K562 (cell line): Measurements from ENCODE around the gene RDH16. TPM values are rescaled to one million over a fixed set of nuclear protein-coding genes. Genes with fewer than 3 reads are reported as not detected.

Source experiments
- ARID2 ChIP-seq: fragments of 450-650 bp; IDR thresholded peaks from 2 replicates; pipeline ENCODE4 v1.6.1; 2017; ENCODE audit warnings: antibody characterized with exemption, mild to moderate bottlenecking
- CC2D1A ChIP-seq: fragments of 450-650 bp; IDR thresholded peaks from 2 replicates; pipeline ENCODE4 v1.6.1; 2017; ENCODE audit warnings: mild to moderate bottlenecking
- CSDE1 ChIP-seq, 2 experiments: fragments of 450-650 bp; IDR thresholded peaks; 2 replicates each; pipeline ENCODE4 v1.6.1; 2016; ENCODE audit warnings: mild to moderate bottlenecking in 1 of 2
- ELF4 ChIP-seq: fragments of 450-650 bp; formaldehyde crosslinking; IDR thresholded peaks from 2 replicates; pipeline ENCODE4 v1.4.0; 2022; ENCODE audit warnings: missing genetic modification characterization
- FOSL1 ChIP-seq: fragments of 200-800 bp; sonication (Bioruptor generic); conservative IDR thresholded peaks from 2 replicates; pipeline ENCODE4 v1.6.1; 2016; ENCODE audit warnings: missing genetic modification characterization, missing compliant biosample characterization
- HDAC2 ChIP-seq: fragments of 450-650 bp; IDR thresholded peaks from 2 replicates; pipeline ENCODE4 v1.6.1; 2016; ENCODE audit warnings: mild to moderate bottlenecking
- HEY1 ChIP-seq: fragments of 250-450 bp; sonication (Bioruptor Pico); IDR thresholded peaks from 2 replicates; pipeline ENCODE4 v1.5.0; 2020; ENCODE audit warnings: mild to moderate bottlenecking, moderate library complexity, borderline replicate concordance
- KLF6 ChIP-seq: fragments of 250-450 bp; sonication (Bioruptor Pico); IDR thresholded peaks from 2 replicates; pipeline ENCODE4 v1.4.0; 2020; ENCODE audit warnings: mild to moderate bottlenecking, moderate library complexity, borderline replicate concordance
- LCOR ChIP-seq: sonication (generic); formaldehyde crosslinking; IDR thresholded peaks from 2 replicates; pipeline ENCODE4 v1.8.0; 2022; ENCODE audit warnings: mild to moderate bottlenecking, missing genetic modification reagents
- NONO ChIP-seq, 2 experiments: fragments of 200-400 bp in 1 of 2; fragments of 450-650 bp in 1 of 2; formaldehyde crosslinking in 1 of 2; IDR thresholded peaks; 2 replicates each; pipeline ENCODE4 v1.6.1; 2017; ENCODE audit warnings: low read depth in 2 of 2, mild to moderate bottlenecking in 2 of 2, moderate library complexity in 2 of 2, low read length in 1 of 2
- PPARD ChIP-seq: fragments of 250-450 bp; sonication (Bioruptor Pico); IDR thresholded peaks from 2 replicates; pipeline ENCODE4 v1.8.0; 2022; ENCODE audit warnings: inconsistent platforms, mild to moderate bottlenecking, moderate library complexity
- RBM34 ChIP-seq: fragments of 200-400 bp; formaldehyde crosslinking; IDR thresholded peaks from 2 replicates; pipeline ENCODE4 v1.6.1; 2018; ENCODE audit warnings: low read length, borderline replicate concordance; ENCODE audit not compliant: insufficient read depth
- SAFB2 ChIP-seq: fragments of 200-400 bp; formaldehyde crosslinking; IDR thresholded peaks from 2 replicates; pipeline ENCODE4 v1.6.1; 2018; ENCODE audit warnings: borderline replicate concordance, low read length, low read depth, moderate library complexity; ENCODE audit not compliant: severe bottlenecking
- SMARCE1 ChIP-seq: fragments of 450-650 bp; IDR thresholded peaks from 2 replicates; pipeline ENCODE4 v1.7.1; 2016; ENCODE audit warnings: mild to moderate bottlenecking
- THRAP3 ChIP-seq: fragments of 450-650 bp; IDR thresholded peaks from 2 replicates; pipeline ENCODE4 v1.6.1; 2016; ENCODE audit warnings: mild to moderate bottlenecking, inconsistent platforms, borderline replicate concordance
- U2AF1 ChIP-seq: fragments of 200-400 bp; formaldehyde crosslinking; optimal IDR thresholded peaks from 2 replicates; pipeline ENCODE3; 2017; ENCODE audit warnings: mild to moderate bottlenecking, low read depth, low read length, moderate library complexity
- ZNF121 ChIP-seq: sonication (generic); formaldehyde crosslinking; conservative IDR thresholded peaks from 2 replicates; pipeline ENCODE4 v1.8.0; 2022; ENCODE audit warnings: missing genetic modification reagents
- ZNF311 ChIP-seq: fragments of 250-450 bp; sonication (Bioruptor Pico); IDR thresholded peaks from 2 replicates; pipeline ENCODE4 v1.4.0; 2020; ENCODE audit warnings: mild to moderate bottlenecking, moderate library complexity
- ZNF324 ChIP-seq: fragments of 250-450 bp; sonication (Bioruptor Pico); IDR thresholded peaks from 2 replicates; pipeline ENCODE4 v1.4.0; 2020; ENCODE audit warnings: mild to moderate bottlenecking
- ZNF696 ChIP-seq: fragments of 250-450 bp; sonication (Bioruptor Pico); conservative IDR thresholded peaks from 2 replicates; pipeline ENCODE4 v1.4.0; 2020; ENCODE audit warnings: mild to moderate bottlenecking, moderate library complexity
- ZNF740 ChIP-seq, 3 experiments: fragments of 200-800 bp in 1 of 3; sonication (Bioruptor generic) in 1 of 3; sonication (generic) in 1 of 3; formaldehyde crosslinking in 1 of 3; IDR thresholded peaks; 2 replicates each; pipeline versions ENCODE4 v1.6.1 to v1.8.0; 2016 to 2022; ENCODE audit warnings: mild to moderate bottlenecking in 2 of 3, missing compliant biosample characterization in 2 of 3, missing genetic modification characterization in 2 of 3, missing genetic modification reagents in 1 of 3
- polyA plus RNA-seq, 8 experiments: library from polyadenylated mRNA; depleted of rRNA in 4 of 8; stranded (reverse) in 5 of 8; unstranded in 3 of 8; fragments of >200 nt; fragmentation: Nextera tagmentation in 2 of 8; fragmentation: Illumina TruSeq in 1 of 8; extraction: Ambion mirVana in 2 of 8; extraction: Trizol in 1 of 8; gene quantifications; 2 replicates each; pipeline versions ENCODE4 v1.2.1 to v1.2.3, GENCODE V29; 2011 to 2014; ENCODE audit warnings: inconsistent platforms in 1 of 8, missing spikeins in 1 of 8
- total RNA-seq, 7 experiments: library from RNA; depleted of rRNA in 6 of 7; stranded (reverse); fragments of >200 nt in 6 of 7; fragmentation: Illumina TruSeq in 2 of 7; extraction: Trizol in 2 of 7; gene quantifications; 2 replicates each; pipeline versions ENCODE4 v1.2.1 to v1.2.3, GENCODE V29; 2011 to 2021; ENCODE audit warnings: low replicate concordance in 1 of 7
- TF ChIP-seq, protein P1 (sequence below): fragments of 450-650 bp; IDR thresholded peaks from 2 replicates; pipeline ENCODE4 v1.6.1; 2016; ENCODE audit warnings: antibody characterized with exemption
- TF ChIP-seq, protein P2 (sequence below): sonication (generic); formaldehyde crosslinking; IDR thresholded peaks from 2 replicates; pipeline ENCODE4 v1.8.0; 2023; ENCODE audit warnings: missing genetic modification reagents, mild to moderate bottlenecking, borderline replicate concordance

Gene RDH16
- total and polyA plus RNA-seq, 9 of the 15 experiments (the other 6 are each of a cell fraction or from before 2014, with no cell fraction given), result 0.11 to 0.52 (median 0.22) TPM; not detected in 1

- TF ChIP-seq, protein P1, sequence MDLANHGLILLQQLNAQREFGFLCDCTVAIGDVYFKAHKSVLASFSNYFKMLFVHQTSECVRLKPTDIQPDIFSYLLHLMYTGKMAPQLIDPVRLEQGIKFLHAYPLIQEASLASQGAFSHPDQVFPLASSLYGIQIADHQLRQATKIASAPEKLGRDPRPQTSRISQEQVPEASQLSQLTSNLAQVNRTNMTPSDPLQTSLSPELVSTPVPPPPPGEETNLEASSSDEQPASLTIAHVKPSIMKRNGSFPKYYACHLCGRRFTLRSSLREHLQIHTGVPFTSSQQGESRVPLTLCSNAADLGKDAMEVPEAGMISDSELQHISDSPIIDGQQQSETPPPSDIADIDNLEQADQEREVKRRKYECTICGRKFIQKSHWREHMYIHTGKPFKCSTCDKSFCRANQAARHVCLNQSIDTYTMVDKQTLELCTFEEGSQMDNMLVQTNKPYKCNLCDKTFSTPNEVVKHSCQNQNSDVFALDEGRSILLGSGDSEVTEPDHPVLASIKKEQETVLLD, result no peak
- no peak for TF ChIP-seq U2AF1
- TF ChIP-seq, protein P2, sequence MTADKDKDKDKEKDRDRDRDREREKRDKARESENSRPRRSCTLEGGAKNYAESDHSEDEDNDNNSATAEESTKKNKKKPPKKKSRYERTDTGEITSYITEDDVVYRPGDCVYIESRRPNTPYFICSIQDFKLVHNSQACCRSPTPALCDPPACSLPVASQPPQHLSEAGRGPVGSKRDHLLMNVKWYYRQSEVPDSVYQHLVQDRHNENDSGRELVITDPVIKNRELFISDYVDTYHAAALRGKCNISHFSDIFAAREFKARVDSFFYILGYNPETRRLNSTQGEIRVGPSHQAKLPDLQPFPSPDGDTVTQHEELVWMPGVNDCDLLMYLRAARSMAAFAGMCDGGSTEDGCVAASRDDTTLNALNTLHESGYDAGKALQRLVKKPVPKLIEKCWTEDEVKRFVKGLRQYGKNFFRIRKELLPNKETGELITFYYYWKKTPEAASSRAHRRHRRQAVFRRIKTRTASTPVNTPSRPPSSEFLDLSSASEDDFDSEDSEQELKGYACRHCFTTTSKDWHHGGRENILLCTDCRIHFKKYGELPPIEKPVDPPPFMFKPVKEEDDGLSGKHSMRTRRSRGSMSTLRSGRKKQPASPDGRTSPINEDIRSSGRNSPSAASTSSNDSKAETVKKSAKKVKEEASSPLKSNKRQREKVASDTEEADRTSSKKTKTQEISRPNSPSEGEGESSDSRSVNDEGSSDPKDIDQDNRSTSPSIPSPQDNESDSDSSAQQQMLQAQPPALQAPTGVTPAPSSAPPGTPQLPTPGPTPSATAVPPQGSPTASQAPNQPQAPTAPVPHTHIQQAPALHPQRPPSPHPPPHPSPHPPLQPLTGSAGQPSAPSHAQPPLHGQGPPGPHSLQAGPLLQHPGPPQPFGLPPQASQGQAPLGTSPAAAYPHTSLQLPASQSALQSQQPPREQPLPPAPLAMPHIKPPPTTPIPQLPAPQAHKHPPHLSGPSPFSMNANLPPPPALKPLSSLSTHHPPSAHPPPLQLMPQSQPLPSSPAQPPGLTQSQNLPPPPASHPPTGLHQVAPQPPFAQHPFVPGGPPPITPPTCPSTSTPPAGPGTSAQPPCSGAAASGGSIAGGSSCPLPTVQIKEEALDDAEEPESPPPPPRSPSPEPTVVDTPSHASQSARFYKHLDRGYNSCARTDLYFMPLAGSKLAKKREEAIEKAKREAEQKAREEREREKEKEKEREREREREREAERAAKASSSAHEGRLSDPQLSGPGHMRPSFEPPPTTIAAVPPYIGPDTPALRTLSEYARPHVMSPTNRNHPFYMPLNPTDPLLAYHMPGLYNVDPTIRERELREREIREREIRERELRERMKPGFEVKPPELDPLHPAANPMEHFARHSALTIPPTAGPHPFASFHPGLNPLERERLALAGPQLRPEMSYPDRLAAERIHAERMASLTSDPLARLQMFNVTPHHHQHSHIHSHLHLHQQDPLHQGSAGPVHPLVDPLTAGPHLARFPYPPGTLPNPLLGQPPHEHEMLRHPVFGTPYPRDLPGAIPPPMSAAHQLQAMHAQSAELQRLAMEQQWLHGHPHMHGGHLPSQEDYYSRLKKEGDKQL (CRISPR knock-in tag), result no peak
- no peak for TF ChIP-seq ELF4 (CRISPR knock-in tag)
- no peak for TF ChIP-seq KLF6 (CRISPR knock-in tag)
- no peak for TF ChIP-seq CSDE1 (IDR thresholded peaks at IDR 0.05)
- no peak for TF ChIP-seq RBM34
- TF ChIP-seq SAFB2, result no peak
- 0 out of 2 replicates have a peak, but pooled peaks have one; percentile 11 for TF ChIP-seq SMARCE1
- peak; percentile 61 for TF ChIP-seq HDAC2
- no peak for TF ChIP-seq HEY1 (CRISPR knock-in tag)
- no peak for TF ChIP-seq NONO (IDR thresholded peaks at IDR 0.05; ENCODE audit: low read depth in 2 of 2, low read length in 1 of 2)
- no peak for TF ChIP-seq ZNF696 (CRISPR knock-in tag)
- TF ChIP-seq FOSL1 (tag), result no peak
- peak; percentile 88 for TF ChIP-seq ARID2
- no peak for TF ChIP-seq ZNF324 (CRISPR knock-in tag)
- TF ChIP-seq LCOR (CRISPR knock-in tag), result 0 out of 2 replicates have a peak, but pooled peaks have one; percentile 18
- TF ChIP-seq PPARD (CRISPR knock-in tag), result no peak
- peak; percentile 89 for TF ChIP-seq CC2D1A
- no peak for TF ChIP-seq THRAP3
- TF ChIP-seq ZNF121 (CRISPR knock-in tag), result no peak
- no peak for TF ChIP-seq ZNF311 (CRISPR knock-in tag)
- TF ChIP-seq ZNF740 (CRISPR knock-in tag; IDR thresholded peaks at IDR 0.05), result no peak
- TF ChIP-seq ZNF740 (tag; IDR thresholded peaks at IDR 0.05), result no peak
Observed at GRCh38 chr12:57001448-57001906, 44.1 kb upstream of the RDH16 start (continued).
